Activated naive CD4-positive, alpha-beta T cell treated with anti-CD3 and anti-CD28 coated beads, Interleukin-2, amount 50 U/mL, for 24 hours (primary cell): ENCODE measurements around the gene CALCOCO1.

Experiments used
- H3K27ac Mint-ChIP-seq: one replicate; pipeline ENCODE4 v1.8.0; 2021; ENCODE audit warnings: mild to moderate bottlenecking, mixed read lengths
- H3K27me3 Mint-ChIP-seq: one replicate; pipeline ENCODE4 v1.8.0; 2021; ENCODE audit warnings: mixed read lengths
- H3K36me3 Mint-ChIP-seq: one replicate; pipeline ENCODE4 v1.8.0; 2021; ENCODE audit warnings: mixed read lengths
- H3K4me1 Mint-ChIP-seq: one replicate; pipeline ENCODE4 v1.8.0; 2021; ENCODE audit warnings: mixed read lengths
- H3K4me3 Mint-ChIP-seq: one replicate; pipeline ENCODE4 v1.8.0; 2021; ENCODE audit warnings: mild to moderate bottlenecking, mixed read lengths
- H3K9me3 Mint-ChIP-seq: one replicate; pipeline ENCODE4 v1.8.0; 2021; ENCODE audit warnings: mixed read lengths

The CALCOCO1 gene

GRCh38 chr12:53675701-53676607 lies 51.3 kb downstream of the CALCOCO1 start, which contains the start of gene ATP5MC2:
TSS of gene ATP5MC2 (minus strand) at chr12:53676083. CDS start at chr12:53672614, 3,469 bp downstream.
- peaks cover 10% of the 10 kb centered on the region for H3K27me3 Mint-ChIP-seq
- peaks cover 29% of the 10 kb centered on the region for H3K4me1 Mint-ChIP-seq
- H3K27ac Mint-ChIP-seq, result peak within 1 kb of the TSS; percentile 97
- no peaks in the 10 kb centered on the region for H3K9me3 Mint-ChIP-seq
- peaks cover 10% of the 10 kb centered on the region for H3K36me3 Mint-ChIP-seq
- peak within 1 kb of the TSS; percentile 92 for H3K4me3 Mint-ChIP-seq

GRCh38 chr12:53674977-53675700 lies 52.1 kb downstream of the CALCOCO1 start:
- Mint-ChIP-seq H3K27ac (peak overlapping the region; percentile 97), H3K36me3 (peaks cover 10% of the 10 kb centered on the region), H3K4me1 (peaks cover 29% of the 10 kb centered on the region), H3K4me3 (peak overlapping the region; percentile 92), H3K27me3 (peaks cover 9% of the 10 kb centered on the region), H3K9me3 (no peaks in the 10 kb centered on the region)

DNA sequence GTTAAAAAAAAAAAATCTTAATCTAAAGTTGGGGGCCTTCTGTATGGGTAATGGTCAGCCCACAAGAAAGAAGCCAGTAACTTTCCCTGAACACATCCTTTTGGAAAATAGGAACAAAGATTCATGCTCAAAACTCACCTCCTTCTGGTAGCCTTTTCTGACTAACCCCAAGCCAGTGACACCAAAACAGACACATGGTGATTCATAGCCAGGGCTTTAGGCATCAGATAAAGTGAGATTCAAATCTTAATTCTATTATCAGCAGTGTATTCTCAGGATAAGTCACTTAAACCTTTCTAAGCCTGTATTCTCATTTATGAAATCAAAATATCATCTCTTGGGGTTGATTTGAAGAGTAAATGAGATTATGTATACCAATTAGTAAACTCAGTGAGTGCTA lies 56.3 kb downstream of the CALCOCO1 start:
- H3K36me3 Mint-ChIP-seq, result peaks cover 13% of the 10 kb centered on the region
- H3K4me3 Mint-ChIP-seq, result no peak overlapping the region
- peak overlapping the region; percentile 51 for H3K27ac Mint-ChIP-seq
- no peaks in the 10 kb centered on the region for H3K9me3 Mint-ChIP-seq
- H3K4me1 Mint-ChIP-seq, result peaks cover 25% of the 10 kb centered on the region
- peaks cover under 1% of the 10 kb centered on the region for H3K27me3 Mint-ChIP-seq

- peak overlapping the region; percentile 55 for H3K27ac Mint-ChIP-seq
- peaks cover 25% of the 10 kb centered on the region for H3K4me1 Mint-ChIP-seq
- peaks cover 13% of the 10 kb centered on the region for H3K36me3 Mint-ChIP-seq
- H3K9me3 Mint-ChIP-seq, result no peaks in the 10 kb centered on the region
- H3K27me3 Mint-ChIP-seq, result no peaks in the 10 kb centered on the region
- H3K4me3 Mint-ChIP-seq, result no peak overlapping the region
Observed at GRCh38 chr12:53670308-53670707, 56.9 kb downstream of the CALCOCO1 start.

DNA sequence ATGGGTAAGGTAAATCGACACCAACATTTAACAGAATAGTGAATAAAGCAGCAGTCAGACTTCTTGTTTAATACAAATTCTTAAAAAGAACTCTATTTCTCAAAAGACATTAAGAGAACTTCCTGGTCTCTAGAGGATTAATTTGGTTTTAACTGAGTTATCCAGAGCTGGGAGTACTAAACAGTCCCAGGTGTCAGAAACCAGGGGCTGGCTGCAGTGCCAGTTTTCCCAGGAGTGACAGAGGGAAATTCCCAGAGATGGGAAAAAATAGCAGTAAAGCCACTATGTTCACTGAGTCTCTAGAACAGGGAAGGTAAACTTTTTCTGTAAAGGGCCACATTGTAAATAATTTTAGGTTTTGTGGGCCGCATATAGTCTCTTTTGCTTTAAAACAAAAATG lies 60.2 kb downstream of the CALCOCO1 start:
- Mint-ChIP-seq H3K9me3 (no peaks in the 10 kb centered on the region), H3K4me1 (peaks cover 5% of the 10 kb centered on the region), H3K27me3 (no peaks in the 10 kb centered on the region), H3K36me3 (peaks cover 20% of the 10 kb centered on the region), H3K27ac (peak overlapping the region; percentile 76), H3K4me3 (no peak overlapping the region)

DNA sequence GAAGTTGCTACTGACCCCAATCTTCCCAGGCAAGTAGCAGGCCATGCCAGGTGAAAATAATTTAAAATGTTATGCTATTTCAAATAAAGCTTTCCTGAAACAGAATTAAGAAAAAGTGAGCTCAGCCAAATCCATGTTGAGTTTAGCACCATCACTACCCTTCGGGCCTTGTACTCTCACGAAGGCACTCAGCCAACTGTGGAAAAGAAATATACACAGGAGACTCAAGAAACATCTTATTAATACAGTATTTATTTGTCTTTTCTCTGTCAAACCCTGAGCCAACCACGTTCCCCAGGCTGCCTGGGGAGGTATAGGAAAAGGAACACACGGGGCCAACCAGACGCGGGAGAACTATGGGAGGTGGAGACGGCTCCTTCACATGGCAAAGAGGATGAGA lies 62.3 kb downstream of the CALCOCO1 start:
- Mint-ChIP-seq H3K9me3 (no peaks in the 10 kb centered on the region), H3K4me3 (no peak overlapping the region), H3K27ac (no peak overlapping the region), H3K27me3 (no peaks in the 10 kb centered on the region), H3K4me1 (no peaks in the 10 kb centered on the region), H3K36me3 (peaks cover 15% of the 10 kb centered on the region)

GRCh38 chr12:53664191-53664590 lies 63.1 kb downstream of the CALCOCO1 start:
- H3K27ac Mint-ChIP-seq, result no peak overlapping the region
- peaks cover 12% of the 10 kb centered on the region for H3K36me3 Mint-ChIP-seq
- no peak overlapping the region for H3K4me3 Mint-ChIP-seq

DNA sequence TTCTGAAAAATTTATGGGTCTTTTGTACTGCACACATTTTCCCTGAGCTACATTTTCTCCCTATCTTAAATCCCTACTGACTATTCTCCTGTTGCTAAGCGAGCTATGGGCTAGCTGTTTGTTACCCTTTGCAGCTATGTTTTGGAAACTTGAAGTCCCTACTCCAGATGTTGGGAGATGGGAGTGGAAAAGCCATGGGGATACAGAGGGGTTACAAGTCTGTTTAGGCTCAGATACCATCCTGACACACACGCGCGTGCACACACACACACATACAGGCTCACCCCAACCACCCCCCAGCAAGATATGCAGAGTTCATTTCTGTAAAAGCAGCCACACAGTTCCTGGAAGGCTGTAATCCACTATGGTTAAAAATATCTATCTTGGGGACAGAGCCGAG lies 67.2 kb downstream of the CALCOCO1 start:
- Mint-ChIP-seq H3K4me1 (no peaks in the 10 kb centered on the region), H3K36me3 (peaks cover 10% of the 10 kb centered on the region), H3K9me3 (no peaks in the 10 kb centered on the region), H3K27ac (no peak overlapping the region), H3K27me3 (no peaks in the 10 kb centered on the region), H3K4me3 (no peak overlapping the region)

More at GRCh38 chr12:53664191-53664590, 63.1 kb downstream of the CALCOCO1 start:
- Mint-ChIP-seq H3K27me3 (no peaks in the 10 kb centered on the region), H3K9me3 (no peaks in the 10 kb centered on the region), H3K4me1 (no peaks in the 10 kb centered on the region)

DNA sequence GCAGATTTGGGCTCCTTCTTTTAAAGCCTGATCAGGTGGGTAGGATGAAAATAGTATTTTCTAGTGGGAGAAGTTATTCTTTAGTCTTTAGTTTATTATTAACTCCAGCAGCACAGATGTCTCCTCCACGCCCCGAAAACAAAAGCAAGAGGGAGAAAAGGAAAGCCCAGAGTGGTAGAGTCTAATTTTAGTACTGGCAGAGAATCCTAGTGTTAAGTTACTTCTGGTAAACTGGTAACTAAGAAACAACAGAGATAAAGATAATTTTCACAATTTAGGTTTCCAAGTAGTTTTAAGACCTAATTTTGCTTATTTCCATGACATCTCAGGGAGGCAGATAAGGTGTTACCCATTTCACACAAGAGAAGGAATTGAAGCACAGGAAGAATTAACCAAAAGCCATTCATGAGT lies 67.7 kb downstream of the CALCOCO1 start:
- H3K4me3 Mint-ChIP-seq, result no peak overlapping the region
- peak overlapping the region; percentile 4 for H3K27ac Mint-ChIP-seq
- H3K27me3 Mint-ChIP-seq, result no peaks in the 10 kb centered on the region
- H3K4me1 Mint-ChIP-seq, result no peaks in the 10 kb centered on the region
- no peaks in the 10 kb centered on the region for H3K9me3 Mint-ChIP-seq
- peaks cover 9% of the 10 kb centered on the region for H3K36me3 Mint-ChIP-seq

DNA sequence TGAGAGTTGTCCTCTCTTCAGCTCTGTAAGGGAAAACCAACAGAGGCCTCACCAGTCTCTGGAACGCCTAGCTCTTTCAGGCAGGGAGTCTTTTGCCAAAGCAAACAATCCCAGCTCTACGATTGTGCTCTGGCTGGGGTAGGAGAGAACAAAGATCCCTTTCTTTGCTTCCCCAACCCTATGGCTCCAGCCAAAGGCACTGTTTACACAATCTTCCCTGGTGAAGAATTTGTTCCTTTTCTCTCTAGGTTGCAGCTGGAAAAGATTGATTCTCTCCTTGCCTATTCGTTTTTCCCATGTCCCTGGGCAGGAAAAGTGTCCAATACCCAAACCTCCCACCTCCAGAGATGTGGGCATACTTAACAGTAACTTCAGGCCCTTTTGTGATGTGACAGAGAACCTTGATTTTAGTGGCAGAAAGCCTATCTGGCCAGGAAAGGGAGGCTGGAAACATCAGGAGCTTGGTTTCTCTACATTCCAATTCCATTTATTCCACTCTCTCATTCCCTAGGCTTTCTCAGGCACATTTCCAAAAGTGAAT lies 68.2 kb downstream of the CALCOCO1 start:
- H3K4me1 Mint-ChIP-seq, result no peaks in the 10 kb centered on the region
- H3K27me3 Mint-ChIP-seq, result no peaks in the 10 kb centered on the region
- H3K27ac Mint-ChIP-seq, result peak overlapping the region; percentile 4
- no peaks in the 10 kb centered on the region for H3K9me3 Mint-ChIP-seq
- H3K36me3 Mint-ChIP-seq, result peaks cover 6% of the 10 kb centered on the region
- H3K4me3 Mint-ChIP-seq, result no peak overlapping the region
